ENCODE data around the gene MGMT. TPM values are rescaled to one million over a fixed set of nuclear protein-coding genes. Genes with fewer than 3 reads are reported as not detected.
A peak's percentile ranks its signal among the peaks of the same experiment; 100 is the strongest.

Gene MGMT
- total and polyA plus RNA-seq, 2 donors from 2014 or later, result 25.9 to 70.0 TPM

GRCh38 chr10:129497013-129497412 is 30.0 kb downstream of the MGMT start:
- peak in 4 of 5 donors; percentile 55 to 77 (median 64) for DNase-seq
- no peak for TF ChIP-seq CTCF (IDR thresholded peaks at IDR 0.05; ENCODE audit: borderline replicate concordance, extremely low read depth, insufficient read depth)
- Histone ChIP-seq H3K4me1 (ENCODE audit: control insufficient read depth in 2 of 3, insufficient read depth in 2 of 3, low read depth in 1 of 3, low read length in 3 of 3) (peaks cover 0 to 4% (median 0%) of the 10 kb centered on the region in 3 donors), H3K27me3 (ENCODE audit: control insufficient read depth, insufficient read depth, low read length) (no peaks in the 10 kb centered on the region), H3K27ac (ENCODE audit: low read depth in 2 of 2, low read length in 2 of 2) (no peak overlapping the region), H3K9ac (ENCODE audit: low read length in 3 of 3) (no peak overlapping the region), H3K36me3 (ENCODE audit: control insufficient read depth in 2 of 3, insufficient read depth in 3 of 3, low read length in 3 of 3) (peaks cover 0 to 3% (median 0%) of the 10 kb centered on the region in 3 donors), H3K4me3 (ENCODE audit: low read length in 3 of 3) (no peak overlapping the region), H3K9me3 (ENCODE audit: control insufficient read depth in 2 of 3, insufficient read depth in 1 of 3, low read length in 3 of 3) (peaks cover 0 to 9% (median 0%) of the 10 kb centered on the region in 3 donors)
- intact Hi-C loops (cut with DNase I), result no loop called here
- FAIRE-seq, result no peak

- Histone ChIP-seq H3K27me3 (ENCODE audit: control insufficient read depth, insufficient read depth, low read length) (no peaks in the 10 kb centered on the region), H3K4me3 (ENCODE audit: low read length in 3 of 3) (no peak overlapping the region), H3K27ac (ENCODE audit: low read depth in 2 of 2, low read length in 2 of 2) (no peak overlapping the region), H3K36me3 (ENCODE audit: control insufficient read depth in 2 of 3, insufficient read depth in 3 of 3, low read length in 3 of 3) (peaks cover 0 to 3% (median 0%) of the 10 kb centered on the region in 3 donors), H3K4me1 (ENCODE audit: control insufficient read depth in 2 of 3, insufficient read depth in 2 of 3, low read depth in 1 of 3, low read length in 3 of 3) (peaks cover 0 to 4% (median 0%) of the 10 kb centered on the region in 3 donors), H3K9ac (ENCODE audit: low read length in 3 of 3) (no peak overlapping the region), H3K9me3 (ENCODE audit: control insufficient read depth in 2 of 3, insufficient read depth in 1 of 3, low read length in 3 of 3) (no peaks in the 10 kb centered on the region)
- TF ChIP-seq CTCF (IDR thresholded peaks at IDR 0.05; ENCODE audit: borderline replicate concordance, extremely low read depth, insufficient read depth), result no peak
- FAIRE-seq (no peak), DNase-seq (no peak)
- intact Hi-C loops (cut with DNase I), result no loop called here
Observed at GRCh38 chr10:129498680-129499079, 31.6 kb downstream of the MGMT start.

GRCh38 chr10:129500617-129501339 is 33.7 kb downstream of the MGMT start:
- intact Hi-C loops (cut with DNase I), result no loop called here
- H3K4me3 ChIP-seq (ENCODE audit: low read length in 3 of 3), result no peak overlapping the region
- H3K27ac ChIP-seq (ENCODE audit: low read depth in 2 of 2, low read length in 2 of 2), result no peak overlapping the region
- H3K27me3 ChIP-seq (ENCODE audit: control insufficient read depth, insufficient read depth, low read length), result no peaks in the 10 kb centered on the region
- TF ChIP-seq CTCF (IDR thresholded peaks at IDR 0.05; ENCODE audit: borderline replicate concordance, extremely low read depth, insufficient read depth), result no peak
- FAIRE-seq (no peak), DNase-seq (no peak)
- peaks cover 0 to 4% (median 0%) of the 10 kb centered on the region in 3 donors for H3K4me1 ChIP-seq (ENCODE audit: control insufficient read depth in 2 of 3, insufficient read depth in 2 of 3, low read depth in 1 of 3, low read length in 3 of 3)
- H3K9me3 ChIP-seq (ENCODE audit: control insufficient read depth in 2 of 3, insufficient read depth in 1 of 3, low read length in 3 of 3), result no peaks in the 10 kb centered on the region
- peaks cover 0 to 3% (median 0%) of the 10 kb centered on the region in 3 donors for H3K36me3 ChIP-seq (ENCODE audit: control insufficient read depth in 2 of 3, insufficient read depth in 3 of 3, low read length in 3 of 3)
- no peak overlapping the region for H3K9ac ChIP-seq (ENCODE audit: low read length in 3 of 3)
